Right hindlimb (tissue), 1 donor: ENCODE measurements around the gene SAMD10.
"Not testable (repeated sequence)": the region's sequence is repeated elsewhere in the genome, so short reads cannot be mapped to it uniquely, and the experiment has no call there.

Experiments used
- DNase-seq: peaks from one replicate; pipeline ENCODE4 v3.0.0-alpha.2; 2018

The SAMD10 gene

GRCh38 chr20:64001607-64002011 lies 22.2 kb upstream of the SAMD10 start:
- no peak for DNase-seq

GRCh38 chr20:64000906-64001305 lies 21.5 kb upstream of the SAMD10 start:
- no peak for DNase-seq

GRCh38 chr20:63982937-63983336 lies 3.5 kb upstream of the SAMD10 start:
- no peak for DNase-seq

- peak; percentile 95 for DNase-seq
These were observed 1.6 kb upstream of the SAMD10 start, which contains the start of gene PRPF6 for GRCh38 chr20:63980806-63981728. TSS of gene PRPF6 (plus strand) at chr20:63981132. CDS start at chr20:63981246, 114 bp downstream.

GRCh38 chr20:63980317-63980805 lies 919 bp upstream of the SAMD10 start:
- no peak for DNase-seq

- peak; percentile 29 for DNase-seq
These were observed 249 bp downstream of the SAMD10 start for GRCh38 chr20:63979229-63979556.

- peak; percentile 70 for DNase-seq
These were observed 868 bp downstream of the SAMD10 start for GRCh38 chr20:63978319-63979228.

GRCh38 chr20:63977739-63978276 lies 1.6 kb downstream of the SAMD10 start:
- no peak for DNase-seq

- DNase-seq, result no peak
These were observed 2.3 kb downstream of the SAMD10 start for GRCh38 chr20:63976980-63977738.

- not testable (repeated sequence) for DNase-seq
These were observed 2.9 kb downstream of the SAMD10 start for GRCh38 chr20:63976511-63976910.

GRCh38 chr20:63974402-63975200 lies 4.8 kb downstream of the SAMD10 start:
- peak; percentile 23 for DNase-seq

GRCh38 chr20:63973636-63974401 lies 5.6 kb downstream of the SAMD10 start:
- peak; percentile 92 for DNase-seq

GRCh38 chr20:63973160-63973479 lies 6.3 kb downstream of the SAMD10 start:
- no peak for DNase-seq

GRCh38 chr20:63972312-63973159 lies 6.9 kb downstream of the SAMD10 start:
- DNase-seq, result peak; percentile 21

- DNase-seq, result not testable (repeated sequence)
These were observed 7.5 kb downstream of the SAMD10 start for GRCh38 chr20:63971960-63972311.

GRCh38 chr20:63970714-63971431 lies 8.6 kb downstream of the SAMD10 start:
- DNase-seq, result no peak

GRCh38 chr20:63969838-63970713 lies 9.4 kb downstream of the SAMD10 start, which contains the start of gene ZNF512B:
TSS of gene ZNF512B (minus strand) at chr20:63969930. CDS start at chr20:63967950, 1,980 bp downstream.
- peak; percentile 81 for DNase-seq
